Daoy (cell line): ENCODE results near the gene VWA1. TPM values are rescaled to one million over a fixed set of nuclear protein-coding genes. Genes with fewer than 3 reads are reported as not detected.
A peak's percentile ranks its signal among the peaks of the same experiment; 100 is the strongest.
"Not testable (repeated sequence)": the region's sequence is repeated elsewhere in the genome, so short reads cannot be mapped to it uniquely, and the experiment has no call there.

Experiments used
- DNase-seq: peaks from one replicate; pipeline ENCODE4 v3.0.0-alpha.2; 2015; ENCODE audit warnings: low read depth
- total RNA-seq: library from RNA; depleted of rRNA; stranded (reverse); fragments of >200 nt; shearing (Covaris generic); gene quantifications from 2 replicates; pipeline ENCODE4 v1.2.3, GENCODE V29; 2014

The VWA1 gene
- total RNA-seq, 1 experiment from 2014 or later: 2.2 TPM

DNA sequence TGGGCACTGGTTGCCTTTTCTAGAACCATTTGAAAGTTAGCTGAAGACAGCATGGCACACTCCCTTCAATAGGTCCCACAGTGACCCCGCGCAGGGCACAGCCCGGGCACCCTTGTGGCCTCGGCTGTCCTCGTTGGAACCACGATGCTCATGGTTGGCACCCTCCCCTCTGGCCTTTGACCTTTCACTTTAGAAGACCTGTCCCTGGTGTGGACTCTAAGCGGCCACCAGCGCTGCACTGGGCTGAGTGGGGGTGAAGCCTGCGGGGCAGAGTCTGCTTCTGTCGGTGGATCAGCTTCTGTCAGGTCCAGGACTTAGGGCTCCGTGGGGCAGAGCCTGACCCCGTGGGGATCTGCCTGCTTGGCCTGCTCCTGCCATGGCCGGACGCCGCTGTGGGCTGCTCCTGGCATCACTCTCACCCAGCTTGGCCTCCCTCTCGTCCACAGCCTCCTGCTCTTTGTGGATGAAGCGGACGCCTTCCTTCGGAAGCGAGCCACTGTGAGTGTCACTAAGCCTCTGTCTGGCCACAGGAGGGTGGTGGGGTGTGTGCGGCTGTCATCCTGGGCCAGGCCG is 21.3 kb downstream of the VWA1 start:
- not testable (repeated sequence) for DNase-seq

DNA sequence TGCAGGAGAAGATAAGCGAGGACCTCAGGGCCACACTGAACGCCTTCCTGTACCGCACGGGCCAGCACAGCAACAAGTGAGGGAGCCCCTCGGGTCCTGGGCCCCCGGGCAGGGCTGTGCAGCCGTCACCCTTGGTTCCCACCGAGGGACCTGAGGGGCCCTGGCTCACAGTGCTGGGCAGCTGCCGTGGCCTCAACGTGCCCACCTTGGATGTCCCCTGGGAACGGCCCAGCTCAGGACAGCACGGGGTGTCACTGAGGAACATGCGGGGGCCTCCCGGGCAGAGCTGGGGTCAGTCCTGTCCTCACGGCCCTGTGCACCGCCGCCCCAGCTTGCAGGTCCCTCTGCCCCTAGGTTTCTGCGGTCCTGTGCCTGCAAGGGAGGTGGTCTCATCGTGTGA is 23.7 kb downstream of the VWA1 start:
- DNase-seq: not testable (repeated sequence)

DNA sequence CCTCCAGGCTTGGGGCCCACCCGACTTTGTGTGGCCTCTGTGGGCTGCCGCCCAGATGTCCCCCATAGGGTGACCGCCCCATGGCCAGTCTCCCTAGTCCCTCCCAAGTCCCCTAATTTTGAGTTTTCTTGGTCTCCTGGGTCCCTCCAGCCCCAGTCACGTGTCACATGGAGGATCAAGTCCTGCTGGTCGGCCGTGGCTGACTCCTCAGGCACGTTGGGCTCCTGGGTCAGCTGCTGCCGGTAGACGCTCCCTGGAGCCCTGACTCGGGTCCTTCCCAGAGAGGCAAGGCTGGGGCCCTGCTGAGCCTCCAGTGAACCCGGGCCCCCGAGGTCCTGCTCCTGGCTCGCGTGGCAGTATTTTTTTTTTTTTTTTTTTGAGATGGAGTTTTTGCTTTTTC is 24.2 kb downstream of the VWA1 start:
- not testable (repeated sequence) for DNase-seq

DNA sequence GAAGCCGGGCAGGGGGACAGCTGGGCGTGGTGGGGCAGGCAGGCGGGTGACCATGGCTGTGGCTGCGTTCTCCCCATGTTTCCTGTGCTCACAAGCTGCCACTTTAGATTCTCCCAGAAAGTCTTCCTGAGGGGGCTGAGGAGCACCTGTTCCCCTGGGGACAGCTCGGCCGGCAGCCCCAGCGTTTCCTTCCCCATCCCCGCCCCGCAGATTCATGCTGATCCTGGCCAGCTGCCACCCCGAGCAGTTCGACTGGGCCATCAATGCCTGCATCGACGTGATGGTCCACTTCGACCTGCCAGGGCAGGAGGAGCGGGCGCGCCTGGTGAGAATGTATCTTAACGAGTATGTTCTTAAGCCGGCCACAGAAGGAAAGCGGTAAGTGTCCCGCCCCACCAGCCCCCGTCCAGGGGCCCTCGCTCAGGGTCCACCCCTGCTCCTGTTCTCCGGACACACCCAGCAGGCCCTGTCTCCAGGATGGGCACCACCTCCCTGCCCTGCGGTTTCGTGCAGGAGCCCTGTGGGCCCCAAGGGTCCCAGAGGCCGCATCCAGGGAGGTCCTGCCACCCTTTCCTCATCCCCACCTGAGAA is 25.1 kb downstream of the VWA1 start:
- no peak for DNase-seq

DNA sequence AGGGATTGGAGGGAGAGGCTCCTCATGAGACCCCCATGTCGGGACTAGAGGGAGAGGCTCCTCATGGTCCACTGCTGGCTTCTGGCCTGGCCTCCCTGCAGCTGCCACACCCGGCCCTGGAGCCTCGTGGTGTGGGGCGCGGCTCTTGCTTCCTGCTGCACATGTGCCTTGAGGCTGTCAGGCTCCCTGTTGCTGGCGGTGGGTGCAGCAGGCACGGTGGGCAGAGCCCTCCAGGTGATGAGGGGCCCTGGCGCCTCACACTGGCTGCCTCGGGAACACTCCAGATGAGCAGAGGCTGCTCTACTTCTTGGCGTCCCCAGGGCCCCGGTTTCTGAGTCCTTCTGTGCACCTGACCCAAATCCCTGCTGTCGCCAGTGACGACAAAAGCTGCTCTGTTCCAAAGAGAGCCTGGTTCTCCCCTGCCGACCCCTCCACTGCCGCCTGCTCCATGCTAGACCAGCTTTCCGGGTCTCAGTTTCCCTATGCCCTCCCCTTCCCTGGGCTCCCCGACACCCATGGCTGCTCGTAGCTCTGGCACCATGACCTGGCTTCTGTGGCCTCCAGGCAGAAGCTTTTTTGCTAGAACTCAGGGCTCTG is 26.3 kb downstream of the VWA1 start:
- no peak for DNase-seq

DNA sequence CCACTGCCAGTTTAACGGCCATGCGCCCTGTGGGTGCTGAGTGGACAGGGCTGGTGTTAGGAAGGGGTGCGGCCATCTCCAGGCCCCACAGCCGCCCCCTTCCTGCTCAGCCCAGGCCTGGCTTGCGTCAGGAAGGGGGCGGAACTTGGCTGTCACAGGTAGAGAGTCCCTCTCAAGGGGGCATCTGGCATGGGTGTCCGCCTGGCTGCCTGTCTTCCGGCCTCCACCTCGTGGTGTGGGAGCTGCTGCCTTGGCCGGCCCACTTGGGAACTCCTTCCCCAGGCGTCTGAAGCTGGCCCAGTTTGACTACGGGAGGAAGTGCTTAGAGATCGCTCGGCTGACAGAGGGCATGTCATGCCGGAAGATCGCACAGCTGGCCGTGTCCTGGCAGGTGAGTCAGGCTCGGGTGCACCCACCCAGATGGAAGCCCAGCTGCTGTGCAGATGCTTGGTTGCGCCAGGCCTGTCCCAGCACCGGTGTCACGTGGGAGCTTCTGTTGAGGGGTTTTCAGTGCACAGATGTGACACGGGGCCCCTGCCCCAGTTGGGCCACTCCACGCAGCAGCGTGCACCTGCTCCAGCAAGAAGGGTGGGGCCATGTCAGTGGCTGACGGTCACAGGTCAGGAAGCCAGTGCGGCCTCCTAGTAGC is 27.0 kb downstream of the VWA1 start:
- DNase-seq: peak; percentile 79

DNA sequence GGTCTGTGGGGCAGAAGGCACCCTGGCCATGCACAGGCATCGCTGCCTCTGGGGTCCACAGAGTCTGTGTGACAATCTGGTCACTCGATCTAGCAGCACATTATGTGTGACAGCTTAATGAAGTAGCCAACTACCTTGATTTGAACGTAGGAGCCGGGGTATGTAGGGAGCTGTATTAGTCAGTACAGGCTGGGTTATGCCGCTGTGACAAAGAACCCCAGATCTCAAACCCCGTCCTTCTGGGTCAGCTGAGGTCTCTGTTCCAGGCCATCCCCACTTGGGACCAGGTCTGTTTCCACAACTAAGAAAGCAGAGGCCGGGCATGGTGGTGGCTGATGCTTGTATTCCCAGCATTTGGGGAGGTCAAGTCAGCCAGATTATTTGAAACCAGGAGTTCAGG is 27.8 kb downstream of the VWA1 start:
- no peak for DNase-seq

DNA sequence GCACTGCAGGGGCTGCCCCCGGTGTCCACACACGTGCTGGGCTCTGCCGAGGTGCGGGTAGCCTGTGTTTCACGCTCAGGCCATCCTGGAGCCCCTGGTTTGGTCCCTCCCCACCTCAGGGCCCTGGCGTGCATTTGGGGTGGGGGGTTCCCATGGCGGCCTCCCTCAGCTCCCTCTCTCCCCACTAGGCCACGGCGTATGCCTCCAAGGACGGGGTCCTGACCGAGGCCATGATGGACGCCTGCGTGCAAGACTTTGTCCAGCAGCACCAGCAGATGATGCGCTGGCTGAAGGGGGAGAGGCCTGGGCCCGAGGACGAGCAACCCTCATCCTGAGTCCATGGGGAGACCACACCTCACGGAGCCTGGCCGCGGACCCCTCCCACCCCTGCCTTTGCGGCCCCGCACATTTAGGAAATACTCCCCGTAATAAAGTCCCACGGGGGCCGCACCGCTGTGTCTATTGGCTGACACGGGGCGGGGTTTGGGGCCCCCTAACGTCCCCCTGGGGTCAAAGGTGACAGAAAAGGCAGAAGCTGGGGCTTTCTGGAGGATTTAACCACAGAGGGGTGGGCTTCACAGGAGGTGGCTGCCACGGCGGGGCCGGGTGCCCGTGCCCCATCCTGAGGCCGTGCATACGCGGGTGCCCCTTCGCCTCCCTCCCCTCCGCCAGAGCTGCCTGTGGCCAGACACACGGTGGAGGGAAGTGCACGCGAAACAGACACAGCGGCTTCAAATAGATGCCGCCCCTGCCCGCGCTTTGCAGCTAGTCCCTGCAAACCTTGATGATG is 32.9 kb downstream of the VWA1 start:
- DNase-seq: not testable (repeated sequence)

DNA sequence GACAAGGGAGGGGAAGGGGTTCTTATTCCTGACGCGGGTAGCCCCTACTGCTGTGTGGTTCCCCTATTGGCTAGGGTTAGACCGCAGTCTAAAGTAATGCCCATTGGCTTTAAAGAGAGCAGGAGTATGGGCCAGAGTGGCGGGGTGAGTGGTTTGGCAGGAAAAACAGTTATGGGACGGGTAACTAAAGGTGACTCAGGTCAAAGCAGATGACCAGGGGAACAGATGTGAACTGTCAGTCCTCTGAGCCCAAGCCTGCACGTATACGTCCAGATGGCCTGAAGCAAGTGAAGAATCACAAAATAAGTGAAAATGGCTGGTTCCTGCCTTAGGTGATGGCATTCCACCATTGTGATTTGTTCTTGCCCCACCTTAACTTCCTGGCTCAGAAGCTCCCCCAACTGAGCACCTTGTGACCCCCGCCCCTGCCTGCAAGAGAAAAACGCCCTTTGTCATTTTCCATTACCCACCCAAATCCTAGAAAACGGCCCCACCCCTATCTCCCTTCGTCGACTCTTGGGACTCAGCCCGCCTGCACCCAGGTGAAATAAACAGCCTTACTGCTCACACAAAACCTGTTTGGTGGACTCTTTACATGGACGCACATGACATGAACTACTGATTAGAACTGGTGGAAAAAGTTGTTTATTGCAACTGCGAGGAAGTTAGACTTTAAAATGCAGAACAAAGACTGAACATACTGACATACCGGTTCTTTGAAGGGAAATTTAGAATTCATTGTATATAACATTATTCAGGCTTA is 35.3 kb downstream of the VWA1 start:
- no peak for DNase-seq

DNA sequence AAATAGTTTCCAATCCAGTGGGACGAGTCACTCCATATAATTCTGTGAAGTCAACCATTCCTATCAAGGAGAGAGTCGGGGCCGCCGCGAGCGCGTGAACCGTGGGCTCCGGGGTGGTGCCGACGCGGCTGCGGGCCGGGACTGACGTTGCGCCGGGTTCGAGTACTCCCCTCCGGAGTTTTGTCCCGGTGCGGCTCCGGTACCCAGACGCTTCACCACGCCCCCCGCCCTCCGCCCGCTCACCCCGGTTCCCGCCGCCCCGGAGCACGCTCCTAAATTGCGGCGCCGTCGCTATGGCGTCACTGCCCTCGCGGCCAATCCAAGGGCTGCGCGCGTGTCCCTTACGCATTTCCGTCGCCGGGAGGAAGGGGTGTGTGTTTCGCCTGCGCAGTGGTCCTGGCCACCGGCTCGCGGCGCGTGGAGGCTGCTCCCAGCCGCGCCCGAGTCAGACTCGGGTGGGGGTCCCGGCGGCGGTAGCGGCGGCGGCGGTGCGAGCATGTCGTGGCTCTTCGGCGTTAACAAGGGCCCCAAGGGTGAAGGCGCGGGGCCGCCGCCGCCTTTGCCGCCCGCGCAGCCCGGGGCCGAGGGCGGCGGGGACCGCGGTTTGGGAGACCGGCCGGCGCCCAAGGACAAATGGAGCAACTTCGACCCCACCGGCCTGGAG is 36.0 kb downstream of the VWA1 start, which contains the start of gene ATAD3B:
Gene ATAD3B (plus strand): TSS at position 377 of the 664 bp plus-strand sequence. CDS start 120 bp downstream, at position 497.
- peak; percentile 98 for DNase-seq

DNA sequence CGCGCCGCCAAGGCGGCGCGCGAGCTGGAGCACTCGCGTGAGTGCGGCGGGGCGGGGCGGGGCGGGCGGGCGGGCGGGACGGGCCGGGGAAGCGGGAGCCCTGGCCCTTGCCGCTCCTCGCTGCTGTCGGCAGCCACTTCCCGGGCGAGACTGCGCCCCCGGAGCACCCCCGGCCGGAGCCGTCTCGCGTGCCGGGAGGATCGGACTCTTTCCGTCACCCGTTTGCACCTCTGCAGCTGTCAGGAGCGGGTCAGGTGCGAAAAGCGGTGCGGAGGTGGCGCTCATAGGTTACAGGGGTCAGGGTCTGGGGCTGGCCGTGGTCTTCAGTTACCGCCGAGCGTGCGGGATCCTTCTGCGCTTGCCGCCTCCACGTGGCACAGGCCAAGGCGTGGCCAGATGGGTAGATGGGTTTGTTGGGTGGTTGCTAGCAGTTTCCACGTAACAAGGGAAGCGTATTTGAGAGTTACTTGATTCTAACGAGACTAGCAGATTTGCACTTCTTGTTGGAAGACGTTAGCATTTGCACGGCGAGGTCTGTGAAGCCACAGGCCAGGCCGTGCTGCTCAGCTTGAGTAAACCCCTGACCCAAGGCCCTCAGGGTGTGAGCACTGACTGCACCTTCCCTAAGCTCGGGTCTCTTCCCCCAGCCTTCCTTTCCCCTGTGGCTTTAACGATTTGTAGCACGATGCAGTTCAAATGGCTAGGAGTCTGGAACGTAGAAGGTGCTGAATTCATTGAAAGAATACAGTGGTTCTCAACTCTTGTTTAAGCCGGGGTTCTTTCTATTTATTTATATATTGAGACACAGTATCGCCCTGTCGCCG is 36.8 kb downstream of the VWA1 start:
- not testable (repeated sequence) for DNase-seq

DNA sequence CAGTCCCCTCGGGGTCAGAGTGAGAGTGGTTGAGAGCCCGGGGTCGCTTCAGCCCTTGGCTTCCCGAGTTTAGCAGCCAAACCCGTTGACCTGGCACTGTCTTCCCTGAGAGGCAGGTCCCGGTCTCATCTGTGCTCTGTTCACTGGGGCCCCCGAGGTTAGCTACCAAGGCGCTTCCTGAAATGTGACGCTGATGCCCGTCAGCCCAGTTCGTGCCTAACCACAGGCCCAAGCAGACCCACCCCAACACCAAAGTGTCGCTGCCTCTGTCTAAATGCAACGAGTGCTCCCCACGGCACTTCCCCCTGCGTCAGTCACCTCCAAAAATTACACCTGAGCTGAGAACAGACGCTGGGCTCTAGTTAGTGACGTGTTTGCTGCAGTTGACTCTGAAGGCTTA is 40.5 kb downstream of the VWA1 start:
- DNase-seq: not testable (repeated sequence)

DNA sequence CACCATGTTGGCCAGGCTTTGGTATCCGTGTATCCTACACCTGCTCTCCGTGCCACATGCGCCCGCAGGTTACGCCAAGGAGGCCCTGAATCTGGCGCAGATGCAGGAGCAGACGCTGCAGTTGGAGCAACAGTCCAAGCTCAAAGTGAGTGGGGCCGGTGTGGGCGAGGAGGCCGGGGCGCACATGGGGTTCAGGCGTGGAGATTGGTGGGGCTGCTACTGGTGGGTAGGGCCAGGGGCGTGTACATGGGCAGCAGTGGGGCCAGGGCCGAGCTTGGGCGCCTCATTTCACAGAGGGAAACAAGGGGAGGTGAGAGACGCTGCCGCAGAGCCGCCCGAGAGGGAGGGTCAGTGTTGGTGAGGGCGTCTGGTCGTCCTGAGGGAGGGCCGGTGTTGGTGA is 41.7 kb downstream of the VWA1 start:
- DNase-seq: no peak

DNA sequence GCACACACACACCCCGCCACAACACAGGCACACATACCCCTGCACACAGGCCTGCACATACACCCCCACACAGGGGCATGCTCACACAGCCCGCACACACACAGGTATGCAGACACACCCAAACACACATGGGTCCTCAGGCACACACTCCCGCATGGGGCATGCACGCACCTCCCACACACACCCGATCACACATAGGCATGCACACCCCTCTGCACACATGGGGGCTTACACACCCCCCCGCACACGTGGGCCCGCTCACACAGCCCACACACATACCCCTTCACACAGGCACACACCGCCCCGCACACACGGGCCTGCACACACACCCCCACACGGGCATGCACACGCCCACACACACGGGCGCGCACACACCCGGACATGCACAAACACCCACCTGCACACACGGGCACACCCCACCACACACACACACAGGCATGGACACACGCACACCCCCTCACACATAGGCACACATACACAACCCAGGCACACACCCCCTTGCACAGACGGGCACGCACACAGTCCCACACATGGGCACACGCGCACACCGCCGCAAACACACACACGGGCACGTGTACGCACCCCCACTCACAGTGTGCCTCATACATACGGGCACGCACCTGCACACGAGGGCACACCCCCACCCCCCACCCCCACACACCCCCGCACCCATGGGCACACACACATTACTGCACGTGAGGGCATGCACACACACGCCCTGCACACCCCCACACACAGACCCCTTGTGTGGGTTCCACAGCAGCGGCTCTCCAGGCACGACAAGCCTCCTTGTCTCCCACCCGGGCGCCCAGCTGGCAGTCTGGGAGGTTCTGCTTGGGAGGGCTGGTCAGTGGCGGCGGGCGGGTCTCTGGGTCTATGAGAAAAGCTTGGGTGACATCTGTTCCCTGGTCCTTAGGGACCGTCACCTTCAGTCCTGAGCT is 44.3 kb downstream of the VWA1 start:
- DNase-seq: no peak

DNA sequence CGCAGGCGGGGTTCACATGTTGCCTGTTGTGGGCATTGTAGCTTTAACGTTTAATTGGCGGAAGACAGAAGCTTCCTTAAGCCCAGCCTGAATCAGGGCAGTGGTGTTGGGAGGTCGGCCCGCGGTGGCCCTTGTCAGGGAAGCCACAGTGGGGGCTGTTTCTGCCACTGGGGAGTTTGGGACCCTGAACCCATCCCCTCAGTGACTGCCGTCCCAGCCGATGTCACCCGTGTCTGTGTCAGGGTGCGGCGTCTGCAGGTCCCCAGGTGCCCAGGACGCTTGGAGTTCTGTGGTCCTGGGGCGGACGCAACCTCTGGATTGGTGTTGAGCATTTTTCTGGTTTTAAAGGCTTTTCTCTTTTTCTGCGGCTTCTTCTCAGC is 45.0 kb downstream of the VWA1 start:
- DNase-seq: not testable (repeated sequence)

DNA sequence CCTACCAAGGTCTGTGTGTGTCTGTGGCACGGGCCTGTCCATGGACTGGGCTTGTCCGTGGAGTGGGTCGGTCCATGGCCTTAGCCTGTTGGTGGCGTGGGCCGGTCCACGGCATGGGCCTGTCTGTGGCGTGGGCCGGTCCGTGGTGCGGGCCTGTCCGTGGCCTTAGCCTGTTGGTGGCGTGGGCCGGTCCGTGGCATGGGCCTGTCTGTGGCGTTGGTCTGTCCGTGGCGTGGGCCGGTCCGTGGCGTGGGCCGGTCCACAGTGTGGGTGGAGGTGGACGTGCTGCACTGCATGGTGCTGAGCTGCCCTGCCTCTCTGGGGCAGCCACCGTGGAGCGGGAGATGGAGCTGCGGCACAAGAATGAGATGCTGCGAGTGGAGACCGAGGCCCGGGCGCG is 46.3 kb downstream of the VWA1 start:
- not testable (repeated sequence) for DNase-seq

DNA sequence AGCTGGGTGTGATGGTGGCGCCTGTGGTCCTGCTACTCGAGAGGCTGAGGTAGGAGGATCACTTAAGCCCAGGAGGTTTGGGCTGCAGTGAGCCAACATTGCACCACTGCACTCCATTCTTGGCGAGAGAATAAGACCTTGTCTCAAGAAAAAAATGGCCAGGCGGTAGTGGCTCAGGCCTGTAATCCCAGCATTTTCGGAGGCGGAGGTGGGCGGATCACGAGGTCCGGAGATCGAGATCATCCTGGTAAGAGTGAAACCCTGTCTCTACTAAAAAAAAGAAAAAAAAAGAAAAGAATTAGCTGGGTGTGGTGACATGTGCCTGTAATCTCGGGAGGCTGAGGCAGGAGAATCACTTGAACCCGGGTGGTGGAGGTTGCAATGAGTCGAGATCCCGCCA is 47.4 kb downstream of the VWA1 start:
- no peak for DNase-seq

DNA sequence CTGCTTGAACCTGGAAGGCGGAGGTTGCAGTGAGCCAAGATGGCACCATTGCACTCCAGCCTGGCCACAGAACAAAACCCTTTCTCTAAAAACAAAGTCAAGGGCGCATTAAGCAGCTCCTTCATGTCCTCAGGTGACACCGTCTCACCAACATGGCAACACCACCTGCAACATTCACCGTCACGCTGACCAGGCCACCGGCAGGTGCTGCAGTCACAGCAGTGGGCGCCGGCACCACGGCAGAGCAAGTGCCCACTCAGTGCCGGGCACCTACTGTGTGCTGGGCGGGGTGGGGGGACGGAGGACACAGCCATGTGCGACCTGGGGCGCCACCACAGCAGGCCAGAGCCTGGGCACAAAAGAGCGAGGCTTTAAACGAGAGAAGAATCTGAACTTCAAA is 48.2 kb downstream of the VWA1 start:
- DNase-seq: no peak
